ENCODE results near the gene CSAG1. TPM values are rescaled to one million over a fixed set of nuclear protein-coding genes. Genes with fewer than 3 reads are reported as not detected.
"Not testable (repeated sequence)": the region's sequence is repeated elsewhere in the genome, so short reads cannot be mapped to it uniquely, and the experiment has no call there.

CSAG1 gene
- total RNA-seq, 1 experiment from 2014 or later, result 5.7 TPM

- not testable (repeated sequence) for DNase-seq (ENCODE audit: low spot score)
Observed at GRCh38 chrX:152700390-152700789, 33.1 kb downstream of the CSAG1 start.

GRCh38 chrX:152697952-152698931 is 35.3 kb downstream of the CSAG1 start, which contains the start of gene MAGEA3:
Gene MAGEA3 (plus strand): TSS chrX:152698794. CDS start chrX:152700833, 2,039 bp downstream.
- DNase-seq (ENCODE audit: low spot score), result not testable (repeated sequence)

GRCh38 chrX:152681012-152681411 is 52.5 kb downstream of the CSAG1 start:
- DNase-seq (ENCODE audit: low spot score), result not testable (repeated sequence)

Other genes with a start within 250 kb of the CSAG1 start
- gene GABRQ, start 95.8 kb downstream of the CSAG1 start, total RNA-seq (2014; rRNA removed; shearing (Covaris generic)), result not detected in 2 replicates
- gene MAGEA3, start 34.9 kb downstream of the CSAG1 start, total RNA-seq (2014; rRNA removed; shearing (Covaris generic)), result 9.1 and 10.0 TPM in 2 replicates
- gene CSAG2, start 24.4 kb downstream of the CSAG1 start, total RNA-seq (2014; rRNA removed; shearing (Covaris generic)), result not detected in 2 replicates
- gene MAGEA2B, start 19.1 kb downstream of the CSAG1 start, total RNA-seq (2014; rRNA removed; shearing (Covaris generic)), result 0.21 TPM in 1 of 2 replicates, not detected in the other
- gene MAGEA12, start within 50 bp of the CSAG1 start, total RNA-seq (2014; rRNA removed; shearing (Covaris generic)), result 6.2 and 6.8 TPM in 2 replicates
- gene MAGEA2, start 20.1 kb upstream of the CSAG1 start, total RNA-seq (2014; rRNA removed; shearing (Covaris generic)), result 0.94 TPM in 1 of 2 replicates, not detected in the other
- not detected in 2 replicates for gene CSAG3, start 25.5 kb upstream of the CSAG1 start, total RNA-seq (2014; rRNA removed; shearing (Covaris generic))
- 3.2 and 8.3 TPM in 2 replicates for gene MAGEA6, start 36.0 kb upstream of the CSAG1 start, total RNA-seq (2014; rRNA removed; shearing (Covaris generic))
- gene CETN2, start 97.0 kb upstream of the CSAG1 start, total RNA-seq (2014; rRNA removed; shearing (Covaris generic)), result 21.9 and 29.2 TPM in 2 replicates
- gene NSDHL, start 97.3 kb upstream of the CSAG1 start, total RNA-seq (2014; rRNA removed; shearing (Covaris generic)), result 52.6 and 56.7 TPM in 2 replicates
- 3.5 and 4.0 TPM in 2 replicates for gene ZNF185, start 164.3 kb upstream of the CSAG1 start, total RNA-seq (2014; rRNA removed; shearing (Covaris generic))

Measured in HT-29 (cell line).